GM19193 (cell line): Measurements from ENCODE around the gene PIK3R6.
A peak's percentile ranks its signal among the peaks of the same experiment; 100 is the strongest.

Experiments used
- POLR2A ChIP-seq: IDR thresholded peaks from 4 replicates; pipeline ENCODE4 v1.6.1; 2011; ENCODE audit not compliant: insufficient read depth, insufficient read length; ENCODE audit errors: extremely low read depth

PIK3R6 gene

DNA sequence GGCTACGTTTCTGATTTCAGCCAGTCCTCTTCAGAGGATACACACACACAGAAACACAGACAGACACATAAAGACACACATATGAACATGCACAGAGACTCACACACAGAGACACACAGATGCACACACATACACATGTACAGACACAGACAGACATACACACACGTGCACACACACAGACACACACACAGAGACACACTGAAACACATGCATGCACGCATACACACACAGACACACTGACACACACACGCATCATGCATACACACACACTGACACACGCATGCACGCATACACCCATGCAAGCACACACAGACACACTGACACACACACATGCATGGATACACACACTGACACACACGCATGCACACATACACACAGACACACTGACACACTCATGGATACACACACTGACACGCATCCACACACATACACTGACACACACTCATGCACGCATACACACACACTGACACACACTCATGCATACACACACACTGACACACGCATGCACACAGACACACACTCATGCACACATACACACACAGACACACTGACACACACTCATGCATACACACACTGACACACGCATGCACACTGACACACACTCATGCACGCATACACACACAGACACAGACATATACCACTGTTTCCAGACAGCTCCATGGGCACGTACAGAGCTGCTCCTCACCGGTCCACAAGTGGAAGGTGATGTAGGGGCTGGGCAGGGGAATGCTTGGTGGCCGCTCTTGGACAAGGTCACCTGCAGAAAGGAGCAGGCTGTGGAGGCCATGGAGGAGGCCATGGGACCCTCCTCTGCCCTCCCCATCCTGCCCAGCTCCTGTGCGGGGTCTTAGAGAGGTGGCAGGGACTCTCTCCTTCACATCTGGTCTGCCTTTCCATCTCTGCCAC is 38.2 kb downstream of the PIK3R6 start:
- TF ChIP-seq POLR2A, result peak; percentile 52

DNA sequence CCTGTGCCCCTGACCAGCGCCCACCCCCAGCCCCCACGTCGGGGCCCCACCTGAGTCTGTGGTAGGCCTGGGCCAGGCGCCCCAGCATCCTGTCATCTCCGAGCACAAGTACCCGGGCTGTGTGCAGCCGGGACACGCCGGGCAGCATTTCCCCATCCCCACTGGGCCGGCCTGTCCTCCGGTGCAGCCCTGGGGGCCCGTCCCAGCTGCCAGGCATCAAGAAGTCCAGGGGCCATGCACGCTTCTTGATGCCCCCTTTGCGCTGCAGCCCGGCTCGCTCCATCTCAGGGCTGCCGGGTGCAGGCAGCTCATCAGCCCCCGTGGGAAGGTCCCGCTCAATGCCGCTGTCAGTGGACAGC is 39.0 kb downstream of the PIK3R6 start:
- no peak for TF ChIP-seq POLR2A

DNA sequence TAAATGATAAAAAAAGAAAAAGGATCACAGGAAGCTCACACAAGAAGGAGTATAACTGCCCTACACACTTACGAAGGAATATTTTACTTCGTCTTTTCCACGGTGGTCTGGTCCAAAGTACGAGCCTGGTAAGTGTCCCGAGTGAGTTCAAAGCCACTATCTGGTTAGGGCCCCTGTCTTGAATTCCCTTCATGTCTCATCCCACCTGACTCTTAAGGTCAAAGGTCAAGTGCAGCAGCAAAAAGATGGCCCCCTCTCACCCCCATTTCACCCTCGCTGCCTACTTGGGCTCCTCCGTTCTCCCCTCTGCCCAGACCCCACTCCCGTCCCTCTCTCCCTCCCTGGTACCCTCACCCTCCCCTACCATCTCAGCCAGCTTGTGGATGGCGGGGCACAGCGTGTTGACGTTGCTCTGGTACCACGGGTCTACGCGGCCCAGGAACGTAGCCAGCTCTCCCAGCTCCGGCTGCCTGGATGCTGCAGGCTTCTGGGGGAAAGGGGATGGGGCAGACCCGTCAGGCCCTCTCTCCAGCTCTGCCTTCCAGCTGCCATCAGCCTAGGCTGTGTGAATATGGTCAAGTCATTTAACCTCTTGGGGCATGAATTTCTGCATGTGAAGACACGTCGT is 40.6 kb downstream of the PIK3R6 start:
- TF ChIP-seq POLR2A, result no peak

DNA sequence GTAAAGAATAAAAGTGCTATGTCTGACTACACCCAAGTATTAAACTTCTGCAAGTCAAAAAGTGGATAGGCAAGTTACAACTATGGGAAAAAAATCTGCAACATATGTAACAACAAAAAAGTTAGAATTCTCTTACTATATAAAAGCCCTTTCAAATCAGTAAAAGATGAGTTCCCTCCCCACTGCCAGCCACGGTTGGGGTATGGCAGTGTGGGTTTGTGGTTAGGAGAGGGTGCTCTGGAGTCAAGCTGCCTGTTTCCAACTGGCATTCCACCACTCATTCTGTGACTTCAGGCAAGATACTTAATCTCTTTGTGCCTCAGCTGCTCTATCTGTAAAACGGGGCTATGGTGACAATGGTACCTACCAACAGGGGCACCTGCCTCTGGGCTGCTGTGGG is 41.7 kb downstream of the PIK3R6 start:
- TF ChIP-seq POLR2A, result no peak

DNA sequence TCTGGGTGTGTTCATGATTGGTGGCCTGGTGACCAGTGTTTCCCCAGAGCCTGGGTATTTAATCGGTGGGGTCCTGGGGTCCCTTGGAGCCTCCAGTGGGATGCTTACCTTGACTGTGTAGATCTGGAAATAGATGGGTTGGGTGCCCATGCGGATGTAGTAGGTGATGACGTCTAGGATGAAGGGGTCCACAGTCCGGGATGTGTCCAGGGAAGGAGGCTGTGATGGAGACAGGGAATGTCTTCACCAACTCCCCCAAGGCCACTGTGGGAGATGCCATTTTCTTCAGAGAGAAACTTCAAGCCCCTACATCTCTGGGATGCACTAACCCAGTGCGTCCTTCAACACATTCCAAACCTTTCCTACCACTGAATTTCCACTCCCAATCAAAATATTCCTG is 44.2 kb downstream of the PIK3R6 start:
- TF ChIP-seq POLR2A, result no peak

DNA sequence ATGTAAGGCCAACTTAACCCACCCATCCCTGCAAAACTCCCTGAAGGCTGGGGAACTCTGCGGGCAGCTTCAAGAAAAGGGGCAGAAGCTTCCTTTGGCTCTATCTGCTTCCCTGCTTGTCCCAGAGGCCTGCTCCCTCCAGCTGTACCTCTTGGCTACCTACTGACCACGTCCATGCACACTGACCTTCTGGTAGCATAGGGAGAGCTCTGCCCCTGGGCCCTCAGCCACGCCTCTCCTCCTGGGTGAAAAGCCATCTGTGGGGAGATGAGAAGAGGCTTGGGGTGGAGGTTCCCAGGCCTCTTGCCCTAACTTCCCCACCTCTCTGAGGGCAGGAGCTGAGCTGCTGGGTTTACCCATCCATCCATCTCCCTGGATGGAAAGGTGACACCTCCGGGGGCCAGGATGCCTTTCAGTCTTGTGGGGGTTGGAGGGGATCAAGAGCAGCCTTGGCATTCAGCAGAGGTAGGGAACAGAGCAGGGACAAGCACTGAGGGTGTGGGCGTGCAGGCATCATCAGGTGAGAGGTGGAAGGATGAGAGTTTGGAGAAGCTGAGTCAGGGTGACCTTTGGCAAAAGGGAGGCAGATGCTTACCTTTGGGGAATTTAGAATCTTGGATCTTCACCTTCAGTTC is 45.0 kb downstream of the PIK3R6 start:
- no peak for TF ChIP-seq POLR2A

DNA sequence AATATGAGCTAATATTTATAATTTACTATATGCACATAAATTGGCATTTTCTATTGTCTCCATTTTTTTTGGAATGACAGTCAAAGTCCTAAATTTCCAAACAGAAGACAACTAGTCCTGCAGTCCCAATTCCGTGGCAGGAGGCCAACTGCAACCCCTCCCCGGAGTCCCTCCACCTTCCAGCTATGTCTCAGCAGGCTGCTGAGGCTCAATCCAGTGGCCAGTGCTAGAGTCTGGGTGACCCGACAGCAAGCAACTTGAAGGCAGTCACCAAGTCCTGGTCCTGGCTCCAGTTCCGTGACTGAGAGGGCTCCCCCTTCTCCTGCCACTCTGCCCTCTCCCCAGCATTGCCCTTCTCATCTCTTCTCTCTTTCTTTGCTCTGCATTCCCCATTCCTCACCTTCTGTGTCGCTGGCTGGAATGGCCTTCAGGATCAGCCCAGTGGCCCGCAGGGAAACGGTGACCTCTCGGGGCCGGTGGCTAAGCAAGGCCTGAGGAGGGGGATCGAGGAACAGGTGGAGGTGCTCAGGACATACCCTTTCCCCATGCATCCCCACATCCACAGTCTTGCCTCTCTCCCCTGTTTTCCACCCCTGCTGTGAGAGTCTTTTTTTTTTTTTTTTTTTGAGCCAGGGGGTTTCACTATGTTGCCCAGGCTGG is 45.9 kb downstream of the PIK3R6 start:
- peak; percentile 21 for TF ChIP-seq POLR2A

DNA sequence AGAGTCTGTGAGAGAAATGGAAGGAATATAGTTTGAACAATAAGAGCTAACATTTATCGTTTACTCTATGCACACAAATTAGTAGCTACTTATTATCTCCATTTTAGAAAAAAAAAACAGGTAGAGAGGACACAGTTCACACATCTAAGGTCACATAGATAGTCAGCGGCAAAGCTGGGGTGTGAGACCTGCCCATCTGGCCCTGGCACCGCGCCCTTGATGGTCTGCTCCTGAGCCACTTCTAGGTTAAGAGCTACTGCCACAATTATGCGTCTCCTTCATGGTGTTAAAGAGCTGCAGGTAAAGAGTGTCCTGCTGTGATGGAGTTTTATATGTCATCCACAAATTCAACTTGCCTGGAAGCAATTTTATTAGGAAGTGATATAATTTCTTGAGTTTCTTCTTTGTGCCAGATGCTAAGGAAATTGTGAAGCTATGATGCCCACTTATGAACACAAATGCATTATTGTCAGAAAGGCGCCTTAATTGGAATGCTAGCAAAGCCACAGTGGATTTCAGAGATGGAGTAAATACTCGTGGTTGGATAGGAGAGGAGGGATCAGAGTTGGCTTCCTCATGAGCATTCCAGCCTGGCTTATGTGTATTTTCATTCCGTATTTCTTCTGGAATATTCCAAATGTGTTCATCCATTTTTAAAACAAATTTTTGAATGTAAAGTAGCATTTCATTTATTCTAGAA is 47.0 kb downstream of the PIK3R6 start:
- TF ChIP-seq POLR2A, result no peak

DNA sequence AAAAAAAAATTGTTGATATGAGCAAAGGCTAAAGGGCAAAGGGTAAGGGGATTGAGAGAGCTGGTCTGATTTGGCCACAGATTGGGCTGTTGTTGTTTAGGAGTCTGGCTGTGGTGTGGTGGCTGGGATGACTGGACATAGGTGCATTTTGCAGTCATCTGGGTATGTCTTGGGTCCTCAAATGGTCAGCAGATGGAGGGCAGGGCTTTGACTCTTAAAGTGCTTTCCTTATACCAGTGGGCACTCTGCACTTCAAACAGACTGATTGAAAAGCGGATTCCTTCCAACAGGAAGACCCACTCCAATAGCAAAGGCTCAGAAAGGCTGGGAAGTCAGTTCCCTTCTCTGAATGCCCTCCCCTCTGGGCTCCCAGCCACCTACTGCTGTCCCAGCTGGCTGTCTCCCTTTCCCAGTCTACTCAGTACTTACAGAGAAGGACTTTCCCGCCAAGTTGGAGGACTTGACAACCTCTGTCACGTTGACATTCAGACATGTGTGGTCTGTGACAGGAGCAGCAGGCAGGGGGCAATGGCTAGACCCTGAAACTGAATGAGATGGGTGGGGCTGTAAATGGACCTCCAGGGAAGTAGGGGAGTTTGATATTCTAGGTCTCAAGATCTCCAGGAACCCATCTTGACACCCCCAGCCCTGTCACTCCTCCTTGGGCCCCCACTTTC is 48.7 kb downstream of the PIK3R6 start:
- TF ChIP-seq POLR2A, result no peak

DNA sequence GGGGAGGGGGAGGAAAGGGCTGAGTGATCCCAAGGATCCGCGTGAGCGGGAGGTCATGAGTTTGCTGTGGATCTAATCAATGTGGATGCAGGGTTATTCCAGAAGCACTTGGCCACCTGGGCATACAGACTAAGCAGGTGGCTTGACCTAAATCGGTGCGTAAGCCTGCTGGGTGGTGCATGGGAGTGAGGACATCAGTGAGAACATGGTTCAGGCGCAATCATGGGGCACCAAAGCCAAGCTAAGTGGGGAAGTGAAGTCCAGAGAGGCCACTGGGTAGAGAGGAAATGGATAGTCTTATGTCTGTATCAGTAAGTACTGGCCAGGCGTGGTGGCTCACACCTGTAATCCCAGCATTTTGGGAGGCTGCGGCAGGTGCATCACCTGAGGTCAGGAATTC is 49.4 kb downstream of the PIK3R6 start:
- no peak for TF ChIP-seq POLR2A

DNA sequence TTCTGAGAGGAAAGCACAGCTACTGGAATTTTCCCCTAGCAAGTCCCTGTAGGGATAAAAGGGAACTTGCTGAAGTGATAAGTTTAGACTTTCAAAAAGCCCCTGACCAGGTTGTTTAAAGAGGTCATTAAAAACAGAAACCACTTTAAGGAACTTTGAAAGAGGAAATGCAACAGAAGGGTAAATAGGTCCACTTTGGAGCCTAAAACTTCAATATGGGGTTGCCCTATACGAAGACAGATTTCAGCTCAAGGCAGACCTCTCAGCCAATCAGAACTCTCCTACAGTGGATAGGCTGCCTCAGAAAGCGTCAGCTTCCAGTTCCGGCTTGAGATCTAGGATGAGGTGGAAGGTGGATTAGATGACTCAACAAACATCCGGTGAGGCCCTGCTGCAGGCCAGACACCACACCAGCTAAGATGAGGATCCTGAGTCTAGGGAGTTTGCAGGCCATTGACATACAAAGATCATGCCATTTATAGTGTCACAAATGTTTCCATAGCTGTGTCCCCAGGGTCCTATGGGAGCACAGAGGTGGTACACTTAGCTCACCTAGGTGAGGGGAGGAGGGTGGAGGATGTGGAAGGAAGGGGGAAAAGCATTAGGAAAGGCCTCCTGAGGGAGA is 60.4 kb downstream of the PIK3R6 start:
- peak; percentile 56 for TF ChIP-seq POLR2A

DNA sequence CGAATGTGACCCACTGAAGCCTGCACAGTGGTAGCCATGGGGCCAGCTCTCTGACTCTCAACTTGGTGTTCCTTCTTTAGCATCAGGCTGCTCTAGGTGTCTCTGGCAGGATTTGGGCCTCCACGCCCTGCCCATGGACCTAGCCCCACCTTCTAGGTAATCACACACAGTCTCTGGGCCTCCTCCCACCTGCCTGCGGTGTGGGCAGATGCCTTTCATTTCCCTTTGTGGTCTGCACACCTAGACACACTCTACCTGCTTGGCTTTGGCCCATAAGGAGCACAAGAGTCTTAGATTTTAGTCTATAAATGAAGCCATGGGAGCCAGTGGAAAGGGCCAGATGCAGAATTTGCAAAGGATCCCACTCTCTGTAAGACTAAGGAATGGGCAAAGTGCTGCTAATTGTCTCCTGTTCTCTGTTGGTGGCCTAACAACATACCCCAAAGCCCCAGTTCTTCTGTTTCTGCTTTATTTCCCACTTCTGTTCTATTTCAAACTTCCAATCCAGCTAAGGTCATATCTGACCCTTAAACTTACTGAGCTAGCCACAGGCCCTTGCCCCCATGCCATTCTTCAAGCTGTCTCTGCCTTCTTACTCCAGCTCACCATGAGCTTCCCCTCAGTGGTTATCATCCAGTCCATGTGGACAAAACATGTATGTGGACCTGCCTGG is 61.1 kb downstream of the PIK3R6 start:
- no peak for TF ChIP-seq POLR2A
